Measurements from ENCODE around the gene OR6N1.

Gene OR6N1

GRCh38 chr1:158813164-158813563 lies 41.2 kb upstream of the OR6N1 start:
- no peak overlapping the region for H3K4me3 ChIP-seq (replicated peaks; ENCODE audit: low read depth, low read length)
- TF ChIP-seq CTCF (IDR thresholded peaks at IDR 0.05; ENCODE audit: low read length, missing control alignments): no peak
- no peak for DNase-seq (ENCODE audit: low read depth)

GRCh38 chr1:158812336-158812735 lies 40.3 kb upstream of the OR6N1 start:
- H3K4me3 ChIP-seq (replicated peaks; ENCODE audit: low read depth, low read length): no peak overlapping the region
- no peak for TF ChIP-seq CTCF (IDR thresholded peaks at IDR 0.05; ENCODE audit: low read length, missing control alignments)
- DNase-seq (ENCODE audit: low read depth): no peak

- TF ChIP-seq CTCF (IDR thresholded peaks at IDR 0.05; ENCODE audit: low read length, missing control alignments): no peak
- no peak for DNase-seq (ENCODE audit: low read depth)
- H3K4me3 ChIP-seq (replicated peaks; ENCODE audit: low read depth, low read length): no peak overlapping the region
Measured at GRCh38 chr1:158810311-158810710, 38.3 kb upstream of the OR6N1 start.

GRCh38 chr1:158809862-158810261 lies 37.9 kb upstream of the OR6N1 start:
- TF ChIP-seq CTCF (IDR thresholded peaks at IDR 0.05; ENCODE audit: low read length, missing control alignments): no peak

GRCh38 chr1:158809256-158809655 lies 37.3 kb upstream of the OR6N1 start:
- TF ChIP-seq CTCF (IDR thresholded peaks at IDR 0.05; ENCODE audit: low read length, missing control alignments): no peak
- DNase-seq (ENCODE audit: low read depth): no peak
- no peak overlapping the region for H3K4me3 ChIP-seq (replicated peaks; ENCODE audit: low read depth, low read length)

More at GRCh38 chr1:158809862-158810261, 37.9 kb upstream of the OR6N1 start:
- no peak for DNase-seq (ENCODE audit: low read depth)
- no peak overlapping the region for H3K4me3 ChIP-seq (replicated peaks; ENCODE audit: low read depth, low read length)

GRCh38 chr1:158806916-158807536 lies 35.0 kb upstream of the OR6N1 start:
- no peak for DNase-seq (ENCODE audit: low read depth)
- TF ChIP-seq CTCF (IDR thresholded peaks at IDR 0.05; ENCODE audit: low read length, missing control alignments): no peak
- H3K4me3 ChIP-seq (replicated peaks; ENCODE audit: low read depth, low read length): no peak overlapping the region

GRCh38 chr1:158803678-158804077 lies 31.7 kb upstream of the OR6N1 start:
- TF ChIP-seq CTCF (IDR thresholded peaks at IDR 0.05; ENCODE audit: low read length, missing control alignments): no peak
- H3K4me3 ChIP-seq (replicated peaks; ENCODE audit: low read depth, low read length): no peak overlapping the region

More at GRCh38 chr1:158803678-158804077, 31.7 kb upstream of the OR6N1 start:
- DNase-seq (ENCODE audit: low read depth): no peak

Measured in fibroblast of pulmonary artery (primary cell).